Measurements from ENCODE around the gene ALPG. TPM values are rescaled to one million over a fixed set of nuclear protein-coding genes. Genes with fewer than 3 reads are reported as not detected.

Gene ALPG
- total RNA-seq = not detected in 2 replicates

GRCh38 chr2:232406556-232407310 is at the start of gene ALPG:
ALPG (plus strand) TSS chr2:232406844; CDS start chr2:232406895, 51 bp downstream.

DNA sequence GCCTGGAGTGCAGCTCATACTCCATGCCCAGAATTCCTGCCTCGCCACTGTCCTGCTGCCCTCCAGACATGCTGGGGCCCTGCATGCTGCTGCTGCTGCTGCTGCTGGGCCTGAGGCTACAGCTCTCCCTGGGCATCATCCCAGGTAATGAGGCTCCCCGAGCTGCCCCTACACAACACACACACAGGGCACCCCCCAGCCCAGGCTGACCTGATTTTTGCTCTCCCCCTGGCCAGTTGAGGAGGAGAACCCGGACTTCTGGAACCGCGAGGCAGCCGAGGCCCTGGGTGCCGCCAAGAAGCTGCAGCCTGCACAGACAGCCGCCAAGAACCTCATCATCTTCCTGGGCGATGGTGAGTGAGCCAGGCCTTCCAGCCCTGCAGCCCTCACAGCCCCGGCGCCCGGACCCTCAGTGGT is 27.9 kb upstream of the ALPG start, which contains the start of gene ALPP:
Gene ALPP (plus strand): TSS at position 17 of the 417 bp plus-strand sequence. CDS start 52 bp downstream, at position 69.

DNA sequence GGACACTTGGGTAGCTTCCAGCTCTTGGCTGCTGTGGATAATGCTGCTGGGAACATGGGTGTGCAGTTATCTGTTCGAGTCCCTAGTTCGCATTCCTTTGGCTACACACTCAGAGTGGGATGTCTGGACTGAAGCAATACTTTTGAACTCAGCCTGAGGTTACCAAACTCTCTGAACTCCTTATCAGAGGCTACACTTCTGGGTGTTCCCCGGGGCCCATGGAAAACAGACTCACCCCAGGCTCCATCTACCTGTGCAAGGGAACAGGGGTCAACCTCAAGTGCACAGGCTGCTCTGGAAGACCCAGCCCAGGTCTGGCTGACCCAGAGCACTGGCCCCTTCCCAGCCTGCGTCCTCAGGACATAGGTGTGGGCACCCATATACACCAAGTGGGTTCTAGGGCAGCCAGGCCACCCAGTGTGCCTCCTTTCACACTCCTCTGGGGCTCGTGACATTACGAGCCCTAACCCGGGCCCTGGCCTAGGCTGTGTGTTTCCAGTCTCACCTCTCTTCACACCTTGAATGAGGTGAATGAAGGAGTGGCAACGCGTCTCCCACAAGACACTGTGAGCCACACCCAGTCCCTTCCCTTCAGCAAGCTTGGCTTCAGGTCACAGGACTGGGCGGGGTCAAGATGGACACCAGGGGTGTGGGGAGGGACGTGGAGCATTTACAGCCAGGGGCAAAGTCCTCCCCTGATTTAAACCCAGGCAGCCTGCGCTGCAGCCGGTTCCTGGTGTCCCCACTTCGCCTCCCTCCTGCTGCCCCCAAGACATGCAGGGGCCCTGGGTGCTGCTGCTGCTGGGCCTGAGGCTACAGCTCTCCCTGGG is 49.0 kb downstream of the ALPG start, which contains the start of gene ALPI:
Gene ALPI (plus strand): TSS at position 728 of the 830 bp plus-strand sequence. CDS start 47 bp downstream, at position 775.

Other genes starting within 250 kb of the ALPG start
- gene ALPP, start 28.1 kb upstream of the ALPG start, total RNA-seq = not detected in 2 replicates
- gene ALPI, start 49.3 kb downstream of the ALPG start, total RNA-seq = not detected in 2 replicates
- gene ECEL1, start 81.0 kb downstream of the ALPG start, total RNA-seq = not detected in 2 replicates
- gene PRSS56, start 113.5 kb downstream of the ALPG start, total RNA-seq = not detected in 2 replicates
- not detected in 2 replicates for gene CHRND, start 119.3 kb downstream of the ALPG start, total RNA-seq
- gene CHRNG, start 132.8 kb downstream of the ALPG start, total RNA-seq = not detected in 2 replicates
- gene TIGD1, start 143.7 kb downstream of the ALPG start, total RNA-seq = 1.6 and 2.0 TPM in 2 replicates
- 144 and 162 TPM in 2 replicates for gene EIF4E2, start 143.8 kb downstream of the ALPG start, total RNA-seq
- gene EFHD1, start 226.8 kb downstream of the ALPG start, total RNA-seq = not detected in 2 replicates

Measured in epithelial cell of umbilical artery (primary cell).